Esophagus squamous epithelium (tissue), 4 donors: ENCODE results near the gene ST8SIA6.

ENCODE experiments used
- CTCF ChIP-seq, 6 experiments: fragments of 450-650 bp in 4 of 6; fragments of 200-600 bp in 2 of 6; sonication (generic) in 2 of 6; IDR thresholded peaks; one replicate each; pipeline ENCODE4 v1.5.1; 2016 to 2019; ENCODE audit warnings: antibody characterized with exemption in 6 of 6, mild to moderate bottlenecking in 4 of 6, moderate library complexity in 4 of 6
- POLR2A ChIP-seq, 4 donors: fragments of 450-650 bp; IDR thresholded peaks; one replicate each; pipeline ENCODE4 v1.6.1; 2017; ENCODE audit warnings: antibody characterized with exemption in 4 of 4, mild to moderate bottlenecking in 4 of 4, moderate library complexity in 3 of 4

DNA sequence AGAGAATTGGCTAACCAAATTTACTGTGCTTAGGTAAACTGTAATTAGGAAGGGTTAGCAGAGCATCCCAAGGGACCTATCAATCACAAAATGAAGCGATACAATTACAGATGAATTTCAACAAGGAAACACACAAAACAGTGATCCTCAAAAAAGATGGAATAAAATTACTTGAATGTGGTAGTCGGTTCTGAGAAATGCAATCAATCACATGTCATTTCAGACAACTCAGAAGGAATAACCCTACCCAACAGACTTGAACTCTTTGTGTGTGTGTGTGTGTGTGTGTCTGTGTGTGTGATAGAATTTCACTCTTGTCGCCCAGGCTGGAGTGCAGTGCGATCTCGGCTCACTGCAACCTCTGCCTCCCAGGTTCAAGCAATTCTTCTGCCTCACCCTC lies 43.5 kb downstream of the ST8SIA6 start:
- TF ChIP-seq CTCF (IDR thresholded peaks at IDR 0.05) (no peak), POLR2A (IDR thresholded peaks at IDR 0.05) (no peak)
